DND-41 (cell line): ENCODE results near the gene CDC20.

ENCODE experiments used
- EZH2 ChIP-seq: IDR thresholded peaks from 3 replicates; pipeline ENCODE4 v1.6.1; 2012; ENCODE audit warnings: borderline replicate concordance, low read depth, mild to moderate bottlenecking, moderate library complexity, low read length, inconsistent platforms; ENCODE audit not compliant: severe bottlenecking
- TF ChIP-seq, protein P1 (sequence below): IDR thresholded peaks from 2 replicates; pipeline ENCODE4 v1.5.1; 2012; ENCODE audit warnings: borderline replicate concordance, low read length, moderate library complexity, mild to moderate bottlenecking; ENCODE audit not compliant: poor library complexity, severe bottlenecking; ENCODE audit errors: extremely low read depth

DNA sequence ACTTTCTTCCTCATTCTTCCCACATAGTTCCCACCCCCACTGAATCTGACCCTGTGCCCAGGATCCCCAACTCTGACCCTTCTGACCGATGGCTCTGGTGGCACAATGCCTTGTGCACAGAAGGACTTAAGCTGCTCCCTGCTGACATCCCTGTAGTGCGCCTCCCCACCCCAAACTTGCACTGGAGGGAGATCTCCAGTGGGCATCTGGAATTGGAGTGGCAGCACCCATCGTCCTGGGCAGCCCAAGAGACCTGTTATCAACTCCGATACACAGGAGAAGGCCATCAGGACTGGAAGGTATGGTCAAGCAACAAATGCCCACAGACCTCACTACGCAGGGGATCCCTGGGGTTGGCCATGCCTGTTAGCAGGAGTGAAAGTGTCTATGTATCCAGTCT lies 12.1 kb upstream of the CDC20 start:
- TF ChIP-seq, protein P1, sequence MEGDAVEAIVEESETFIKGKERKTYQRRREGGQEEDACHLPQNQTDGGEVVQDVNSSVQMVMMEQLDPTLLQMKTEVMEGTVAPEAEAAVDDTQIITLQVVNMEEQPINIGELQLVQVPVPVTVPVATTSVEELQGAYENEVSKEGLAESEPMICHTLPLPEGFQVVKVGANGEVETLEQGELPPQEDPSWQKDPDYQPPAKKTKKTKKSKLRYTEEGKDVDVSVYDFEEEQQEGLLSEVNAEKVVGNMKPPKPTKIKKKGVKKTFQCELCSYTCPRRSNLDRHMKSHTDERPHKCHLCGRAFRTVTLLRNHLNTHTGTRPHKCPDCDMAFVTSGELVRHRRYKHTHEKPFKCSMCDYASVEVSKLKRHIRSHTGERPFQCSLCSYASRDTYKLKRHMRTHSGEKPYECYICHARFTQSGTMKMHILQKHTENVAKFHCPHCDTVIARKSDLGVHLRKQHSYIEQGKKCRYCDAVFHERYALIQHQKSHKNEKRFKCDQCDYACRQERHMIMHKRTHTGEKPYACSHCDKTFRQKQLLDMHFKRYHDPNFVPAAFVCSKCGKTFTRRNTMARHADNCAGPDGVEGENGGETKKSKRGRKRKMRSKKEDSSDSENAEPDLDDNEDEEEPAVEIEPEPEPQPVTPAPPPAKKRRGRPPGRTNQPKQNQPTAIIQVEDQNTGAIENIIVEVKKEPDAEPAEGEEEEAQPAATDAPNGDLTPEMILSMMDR = no peak
- no peak for TF ChIP-seq EZH2
